HUDEP-2 (cell line): ENCODE data around the gene CRACDL.

ENCODE experiments used
- DNase-seq, 76 experiments: peaks; one replicate each; lab custom pipeline; 2025; ENCODE audit not compliant: unreplicated experiment in 76 of 76; lab: John Stamatoyannopoulos, UW

CRACDL gene

DNA sequence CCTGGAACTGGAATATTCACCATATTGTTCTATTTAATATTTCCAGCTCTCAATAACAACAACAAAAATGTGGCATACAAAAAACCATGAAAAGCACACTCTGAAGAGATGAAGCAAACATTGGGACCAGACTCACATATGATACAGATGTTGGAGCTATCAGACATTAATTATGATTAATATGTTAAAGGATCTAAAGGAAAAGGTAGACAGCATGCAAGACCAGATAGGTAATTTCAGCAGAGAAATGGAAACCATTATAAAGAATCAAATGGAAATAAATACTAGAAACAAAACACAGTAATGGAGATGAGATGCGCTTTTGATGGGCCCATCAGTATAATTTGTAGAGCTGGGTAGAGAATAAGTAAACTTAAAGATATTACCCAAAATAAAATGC lies 154.2 kb downstream of the CRACDL start:
- DNase-seq, result no peak

DNA sequence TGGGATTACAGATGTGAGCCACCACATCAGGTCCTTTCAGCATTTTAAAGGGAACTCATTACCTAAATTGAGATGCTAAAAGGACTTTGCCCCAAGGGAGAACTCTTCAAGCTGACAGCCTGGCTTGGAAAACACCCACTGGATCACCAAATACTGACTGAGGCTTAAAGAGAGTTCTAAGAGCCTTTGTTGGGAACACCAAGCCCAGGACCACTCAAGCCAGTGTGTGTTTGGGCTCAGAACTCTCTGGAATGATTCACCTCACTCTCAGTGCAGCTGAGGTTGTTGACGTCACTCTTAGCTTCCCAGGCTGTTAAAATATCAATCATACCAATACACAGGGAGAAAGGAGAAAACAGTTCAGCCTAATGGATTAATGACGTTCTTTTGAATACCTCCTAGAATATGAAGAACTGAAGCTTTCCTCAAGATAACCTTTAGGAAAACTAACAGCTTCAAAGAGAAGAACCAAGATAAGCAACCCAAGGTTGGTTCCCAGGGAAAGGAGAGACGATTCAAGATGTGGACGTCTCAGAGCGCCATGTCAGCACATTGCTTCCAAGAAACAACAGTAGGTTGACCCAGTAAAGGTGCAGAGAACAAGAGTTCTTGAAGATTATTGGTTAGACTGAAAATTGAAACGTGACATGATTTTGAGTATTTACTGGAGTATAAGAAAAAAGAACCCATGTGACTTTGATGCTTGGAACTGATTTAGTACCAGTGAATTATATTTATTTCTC lies 157.1 kb downstream of the CRACDL start:
- DNase-seq, result no peak

DNA sequence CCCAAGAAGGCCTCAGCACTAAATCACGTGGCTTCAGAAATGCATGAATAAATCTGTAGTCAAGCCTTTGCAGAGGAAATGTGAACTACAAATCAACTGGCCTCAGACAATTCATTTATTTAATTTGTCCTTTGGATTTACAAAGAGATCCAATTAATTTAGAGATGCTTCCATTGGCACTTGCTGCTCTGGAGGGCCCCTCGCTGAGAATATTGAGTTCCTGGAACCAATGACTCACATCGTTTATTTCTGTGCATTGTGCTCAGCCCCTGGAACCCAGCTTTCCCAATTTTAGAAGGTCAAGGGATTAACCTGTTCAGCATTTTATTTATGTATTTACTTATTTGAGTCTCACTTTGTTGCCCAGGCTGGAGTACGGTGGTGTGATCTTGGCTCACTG lies 157.9 kb downstream of the CRACDL start:
- DNase-seq, result no peak

- no peak for DNase-seq
Measured at GRCh38 chr2:98777710-98778109, 158.3 kb downstream of the CRACDL start.

- no peak for DNase-seq
Measured at GRCh38 chr2:98777076-98777475, 158.9 kb downstream of the CRACDL start.

DNA sequence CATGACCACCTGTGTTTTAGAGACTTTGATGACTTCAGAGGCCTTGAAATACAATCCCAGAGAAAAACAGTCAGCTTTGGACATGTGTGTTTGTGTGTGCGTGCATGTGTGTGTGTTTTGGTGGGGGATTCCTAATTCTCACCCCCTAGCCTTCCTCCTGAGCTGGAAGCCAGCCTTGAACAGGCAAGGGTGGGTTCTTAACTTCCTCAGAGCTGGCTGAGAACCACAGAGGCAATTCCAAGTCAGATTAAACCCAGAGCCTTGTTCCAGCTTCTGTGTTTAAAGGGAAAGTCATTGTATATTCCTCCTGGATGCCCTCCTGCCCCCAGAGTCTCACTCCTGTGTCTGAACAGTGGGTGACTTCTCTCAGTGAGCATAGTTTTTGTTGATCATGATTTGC lies 159.9 kb downstream of the CRACDL start:
- no peak for DNase-seq

DNA sequence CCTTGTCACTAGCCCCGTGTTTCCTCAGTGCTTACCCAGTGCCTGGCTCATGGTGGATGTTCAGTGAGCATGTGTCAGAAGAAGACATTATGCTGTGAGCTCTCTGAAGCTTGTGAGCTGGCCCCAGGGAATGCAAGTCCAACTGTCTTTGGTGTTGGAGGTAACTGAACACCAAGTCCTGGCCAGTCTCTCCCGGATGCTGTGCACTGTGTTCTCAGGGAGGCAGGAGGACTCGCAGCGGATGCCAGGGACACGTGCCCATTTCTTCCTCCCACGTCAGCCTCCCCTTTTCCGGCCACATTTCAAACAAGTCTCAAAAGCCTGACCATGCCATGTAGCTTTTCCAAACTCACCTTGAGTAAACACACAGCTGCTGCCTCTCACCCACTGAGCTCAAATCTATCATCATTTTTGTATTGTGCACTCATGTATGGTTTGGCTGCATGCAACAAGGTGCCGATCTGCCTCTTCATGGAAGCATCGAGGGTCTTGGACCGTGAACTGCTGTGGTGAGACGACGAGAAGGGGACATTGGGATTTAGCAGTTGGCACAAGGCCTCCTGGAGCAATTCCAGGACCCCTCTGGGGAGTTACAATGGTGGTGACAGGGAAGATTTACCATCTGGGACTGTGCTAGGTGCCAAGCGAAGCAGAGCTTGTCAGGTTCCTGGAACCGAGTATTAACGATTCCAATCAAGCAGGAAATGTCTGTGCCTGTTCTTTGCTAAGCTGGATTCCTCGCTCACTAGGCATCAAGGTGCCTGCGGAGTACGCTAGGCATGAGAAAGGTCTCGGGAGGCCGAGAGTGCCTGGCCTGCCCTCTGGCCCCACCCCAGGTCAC lies 160.7 kb downstream of the CRACDL start:
- no peak for DNase-seq

DNA sequence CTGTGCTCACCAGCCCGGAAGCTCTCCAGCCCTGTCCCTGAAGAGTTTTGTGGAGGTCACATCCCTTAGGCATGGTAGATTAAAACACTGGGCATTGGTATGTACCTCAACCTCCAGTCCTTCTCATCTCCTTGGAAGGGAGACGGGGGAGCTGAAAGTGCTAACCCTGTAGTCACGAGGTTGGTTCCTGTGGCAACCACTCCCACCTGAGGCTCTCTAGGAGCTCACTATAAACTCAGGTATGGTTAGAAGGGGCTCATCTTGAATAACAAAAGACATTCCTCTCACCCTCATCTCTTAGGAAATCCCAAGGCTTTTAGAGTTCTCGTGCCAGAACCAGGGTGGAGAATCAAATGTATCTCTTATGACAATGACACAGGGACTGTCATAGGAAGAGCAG lies 162.1 kb downstream of the CRACDL start:
- DNase-seq, result no peak

DNA sequence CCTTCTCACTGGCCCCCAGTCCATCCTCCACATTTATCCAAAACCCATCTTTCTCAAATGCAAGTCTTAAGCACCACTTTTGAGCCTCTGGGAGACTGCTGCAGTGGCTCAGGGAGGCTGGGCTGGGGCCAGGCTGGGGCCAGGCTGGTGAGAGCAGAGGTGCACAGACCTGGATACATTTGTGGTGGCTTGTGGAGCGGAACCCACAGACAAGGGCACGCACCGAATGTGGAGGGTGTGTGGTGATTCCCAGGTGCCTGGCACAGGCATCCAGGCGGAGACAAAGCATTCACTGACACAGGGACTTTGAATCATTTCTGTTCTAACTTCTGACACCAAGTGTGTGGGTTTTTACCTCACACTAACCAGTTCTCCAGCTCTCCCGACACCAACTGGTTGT lies 162.9 kb downstream of the CRACDL start:
- no peak for DNase-seq

- no peak for DNase-seq
Measured at GRCh38 chr2:98772536-98772935, 163.5 kb downstream of the CRACDL start.

DNA sequence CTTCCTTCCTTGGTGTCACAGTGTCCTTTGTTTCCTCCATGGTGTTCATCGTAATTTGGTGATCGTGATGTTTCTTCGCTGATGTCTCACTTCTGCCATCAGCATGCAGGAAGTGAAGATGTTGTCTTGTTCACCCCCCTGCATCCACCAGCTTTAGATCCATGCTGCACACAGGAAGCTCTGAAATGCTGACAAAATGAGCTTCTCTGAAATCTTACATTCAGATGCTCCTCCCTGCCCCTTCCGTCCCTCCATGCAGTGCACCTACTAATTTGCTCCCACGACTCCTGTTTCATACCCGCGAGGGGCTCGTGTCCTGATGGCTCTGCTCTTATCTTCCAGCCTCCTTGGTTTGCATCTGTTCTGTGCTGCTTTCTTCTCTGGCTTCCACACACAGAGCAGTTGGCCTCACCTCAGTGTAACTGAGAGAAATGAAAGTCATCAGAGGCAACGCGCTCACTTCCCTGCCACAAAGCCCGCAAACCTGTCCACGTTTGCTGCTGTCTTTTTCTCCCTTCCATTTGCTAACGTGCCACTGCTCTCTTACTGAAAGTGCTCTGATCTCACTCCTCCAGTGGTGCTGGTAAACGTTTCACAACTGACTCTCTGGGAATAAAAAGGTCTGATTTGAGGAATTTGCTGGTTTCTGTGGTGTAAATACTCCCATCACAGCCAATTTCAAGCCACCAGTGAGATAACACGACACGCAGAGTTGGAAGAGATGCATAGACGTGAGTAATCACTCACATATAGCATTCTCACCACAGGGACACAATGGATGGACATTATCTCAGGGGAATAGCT lies 164.1 kb downstream of the CRACDL start:
- DNase-seq, result no peak

GRCh38 chr2:98771264-98771663 lies 164.8 kb downstream of the CRACDL start:
- no peak for DNase-seq

- DNase-seq, result no peak
Measured at GRCh38 chr2:98769784-98770183, 166.2 kb downstream of the CRACDL start.

DNA sequence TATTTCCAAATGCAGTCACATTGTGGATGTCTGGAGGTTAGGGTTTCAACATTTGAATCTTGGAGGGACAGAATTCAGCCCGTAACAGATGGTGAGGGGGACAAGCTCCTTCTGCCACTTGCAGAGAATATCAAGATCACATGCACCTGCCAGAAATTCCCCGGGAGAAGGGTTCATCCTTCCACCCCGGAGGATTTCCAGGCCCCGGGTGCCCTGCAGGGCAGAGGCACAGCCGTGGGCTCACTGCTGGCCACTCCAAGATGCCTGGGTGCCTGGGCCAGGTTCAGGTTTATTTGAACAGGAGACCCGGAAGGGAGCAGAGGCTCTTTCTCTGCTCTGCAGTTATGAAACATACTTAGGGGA lies 166.9 kb downstream of the CRACDL start:
- no peak for DNase-seq

- no peak for DNase-seq
Measured at GRCh38 chr2:98768384-98769113, 167.5 kb downstream of the CRACDL start.

- DNase-seq, result no peak
Measured at GRCh38 chr2:98764499-98764898, 171.5 kb downstream of the CRACDL start.

- no peak for DNase-seq
Measured at GRCh38 chr2:98763209-98763951, 172.6 kb downstream of the CRACDL start.

DNA sequence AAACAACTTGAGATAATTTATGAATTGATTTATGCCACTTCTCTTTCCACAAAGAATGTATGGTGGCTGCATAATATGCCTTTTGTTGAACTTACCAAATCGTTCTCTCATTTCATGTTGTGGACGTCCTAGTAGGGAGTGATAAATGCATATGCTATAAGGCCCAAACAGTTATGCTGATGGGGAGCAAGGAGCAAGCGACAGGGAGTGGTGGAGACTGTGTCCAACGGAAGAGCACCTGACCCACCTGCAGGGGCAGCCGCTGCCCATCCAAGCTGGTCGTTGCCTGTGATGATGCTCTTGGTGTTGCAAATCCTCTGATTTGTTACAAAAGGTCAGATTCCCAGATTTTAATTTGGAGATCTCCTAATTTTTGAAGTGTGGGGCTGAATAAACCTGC lies 174.1 kb downstream of the CRACDL start:
- DNase-seq, result no peak

- no peak for DNase-seq
Measured at GRCh38 chr2:98761267-98761781, 174.7 kb downstream of the CRACDL start.
